Measurements from ENCODE around the gene ANKRD13B.

Gene ANKRD13B

GRCh38 chr17:29563816-29564215 lies 29.1 kb upstream of the ANKRD13B start:
- peak overlapping the region; percentile 39 for H3K4me3 Mint-ChIP-seq
- no peaks in the 10 kb centered on the region for H3K9me3 Mint-ChIP-seq
- H3K27ac Mint-ChIP-seq = peak overlapping the region; percentile 16
- H3K4me1 Mint-ChIP-seq (ENCODE audit: low read depth) = peaks cover 22% of the 10 kb centered on the region
- no peaks in the 10 kb centered on the region for H3K27me3 Mint-ChIP-seq (ENCODE audit: low read depth)
- H3K36me3 Mint-ChIP-seq (ENCODE audit: low read depth) = peaks cover 36% of the 10 kb centered on the region
- no peak for DNase-seq (ENCODE audit: low spot score)

GRCh38 chr17:29565643-29566472 lies 27.1 kb upstream of the ANKRD13B start:
- peak overlapping the region; percentile 97 for H3K4me3 Mint-ChIP-seq
- peak; percentile 60 for DNase-seq (ENCODE audit: low spot score)
- peaks cover 32% of the 10 kb centered on the region for H3K4me1 Mint-ChIP-seq (ENCODE audit: low read depth)
- no peaks in the 10 kb centered on the region for H3K9me3 Mint-ChIP-seq
- H3K36me3 Mint-ChIP-seq (ENCODE audit: low read depth) = peaks cover 30% of the 10 kb centered on the region
- no peaks in the 10 kb centered on the region for H3K27me3 Mint-ChIP-seq (ENCODE audit: low read depth)
- H3K27ac Mint-ChIP-seq = peak overlapping the region; percentile 97

GRCh38 chr17:29566473-29567303 lies 26.2 kb upstream of the ANKRD13B start, which contains the start of gene ABHD15:
Gene ABHD15, minus strand, starts transcription at chr17:29567037. Its CDS starts 71 bp downstream, at chr17:29566966.
- peak; percentile 84 for DNase-seq (ENCODE audit: low spot score)
- no peaks in the 10 kb centered on the region for H3K9me3 Mint-ChIP-seq
- peak within 1 kb of the TSS; percentile 97 for H3K4me3 Mint-ChIP-seq
- peaks cover 35% of the 10 kb centered on the region for H3K4me1 Mint-ChIP-seq (ENCODE audit: low read depth)
- peaks cover 33% of the 10 kb centered on the region for H3K36me3 Mint-ChIP-seq (ENCODE audit: low read depth)
- H3K27me3 Mint-ChIP-seq (ENCODE audit: low read depth) = no peaks in the 10 kb centered on the region
- H3K27ac Mint-ChIP-seq = peak within 1 kb of the TSS; percentile 97

GRCh38 chr17:29567304-29567553 lies 25.7 kb upstream of the ANKRD13B start:
- H3K4me1 Mint-ChIP-seq (ENCODE audit: low read depth) = peaks cover 35% of the 10 kb centered on the region
- DNase-seq (ENCODE audit: low spot score) = no peak
- H3K36me3 Mint-ChIP-seq (ENCODE audit: low read depth) = peaks cover 28% of the 10 kb centered on the region
- no peaks in the 10 kb centered on the region for H3K27me3 Mint-ChIP-seq (ENCODE audit: low read depth)
- H3K4me3 Mint-ChIP-seq = peak overlapping the region; percentile 92
- H3K9me3 Mint-ChIP-seq = no peaks in the 10 kb centered on the region
- H3K27ac Mint-ChIP-seq = peak overlapping the region; percentile 97

GRCh38 chr17:29567554-29568330 lies 25.2 kb upstream of the ANKRD13B start:
- Mint-ChIP-seq H3K9me3 (no peaks in the 10 kb centered on the region), H3K27ac (peak overlapping the region; percentile 97), H3K36me3 (ENCODE audit: low read depth) (peaks cover 23% of the 10 kb centered on the region), H3K4me1 (ENCODE audit: low read depth) (peaks cover 35% of the 10 kb centered on the region), H3K27me3 (ENCODE audit: low read depth) (no peaks in the 10 kb centered on the region), H3K4me3 (peak overlapping the region; percentile 92)
- peak; percentile 83 for DNase-seq (ENCODE audit: low spot score)

GRCh38 chr17:29568331-29569244 lies 24.3 kb upstream of the ANKRD13B start, which contains the start of gene TP53I13:
Gene TP53I13, plus strand, starts transcription at chr17:29568701. Its CDS starts 58 bp downstream, at chr17:29568759.
- no peaks in the 10 kb centered on the region for H3K27me3 Mint-ChIP-seq (ENCODE audit: low read depth)
- peaks cover 35% of the 10 kb centered on the region for H3K4me1 Mint-ChIP-seq (ENCODE audit: low read depth)
- DNase-seq (ENCODE audit: low spot score) = peak; percentile 88
- H3K36me3 Mint-ChIP-seq (ENCODE audit: low read depth) = peaks cover 23% of the 10 kb centered on the region
- peak within 1 kb of the TSS; percentile 92 for H3K4me3 Mint-ChIP-seq
- H3K27ac Mint-ChIP-seq = peak within 1 kb of the TSS; percentile 97
- H3K9me3 Mint-ChIP-seq = no peaks in the 10 kb centered on the region

- Mint-ChIP-seq H3K36me3 (ENCODE audit: low read depth) (peaks cover 19% of the 10 kb centered on the region), H3K9me3 (no peaks in the 10 kb centered on the region), H3K27me3 (ENCODE audit: low read depth) (no peaks in the 10 kb centered on the region), H3K4me3 (peak overlapping the region; percentile 89), H3K27ac (peak overlapping the region; percentile 70), H3K4me1 (ENCODE audit: low read depth) (peaks cover 28% of the 10 kb centered on the region)
- DNase-seq (ENCODE audit: low spot score) = no peak
These were observed 23.5 kb upstream of the ANKRD13B start for GRCh38 chr17:29569245-29569950.

- Mint-ChIP-seq H3K9me3 (no peaks in the 10 kb centered on the region), H3K4me1 (ENCODE audit: low read depth) (peaks cover 22% of the 10 kb centered on the region), H3K27ac (no peak overlapping the region), H3K27me3 (ENCODE audit: low read depth) (no peaks in the 10 kb centered on the region), H3K4me3 (peak overlapping the region; percentile 31), H3K36me3 (ENCODE audit: low read depth) (peaks cover 27% of the 10 kb centered on the region)
- no peak for DNase-seq (ENCODE audit: low spot score)
These were observed 22.4 kb upstream of the ANKRD13B start for GRCh38 chr17:29570521-29570920.

- no peak for DNase-seq (ENCODE audit: low spot score)
- Mint-ChIP-seq H3K9me3 (no peaks in the 10 kb centered on the region), H3K4me1 (ENCODE audit: low read depth) (peaks cover 15% of the 10 kb centered on the region), H3K36me3 (ENCODE audit: low read depth) (peaks cover 21% of the 10 kb centered on the region), H3K27ac (no peak overlapping the region), H3K4me3 (no peak overlapping the region), H3K27me3 (ENCODE audit: low read depth) (no peaks in the 10 kb centered on the region)
These were observed 21.4 kb upstream of the ANKRD13B start for GRCh38 chr17:29571486-29571882.

GRCh38 chr17:29571883-29572681 lies 20.9 kb upstream of the ANKRD13B start:
- Mint-ChIP-seq H3K27me3 (ENCODE audit: low read depth) (no peaks in the 10 kb centered on the region), H3K27ac (no peak overlapping the region), H3K4me3 (no peak overlapping the region), H3K9me3 (no peaks in the 10 kb centered on the region), H3K4me1 (ENCODE audit: low read depth) (peaks cover 15% of the 10 kb centered on the region), H3K36me3 (ENCODE audit: low read depth) (peaks cover 21% of the 10 kb centered on the region)
- no peak for DNase-seq (ENCODE audit: low spot score)

GRCh38 chr17:29572691-29573557 lies 20.0 kb upstream of the ANKRD13B start:
- H3K4me3 Mint-ChIP-seq = no peak overlapping the region
- H3K27ac Mint-ChIP-seq = no peak overlapping the region
- no peaks in the 10 kb centered on the region for H3K27me3 Mint-ChIP-seq (ENCODE audit: low read depth)
- no peaks in the 10 kb centered on the region for H3K9me3 Mint-ChIP-seq
- H3K36me3 Mint-ChIP-seq (ENCODE audit: low read depth) = peaks cover 25% of the 10 kb centered on the region
- H3K4me1 Mint-ChIP-seq (ENCODE audit: low read depth) = peaks cover 15% of the 10 kb centered on the region
- peak; percentile 57 for DNase-seq (ENCODE audit: low spot score)

Measured in T-helper 2 cell treated with Interferon-gamma antibody and Interleukin-4, amounts not matched to agents 5 μg/mL and 100 μg/mL, for 36 hours (primary cell).